CD4-positive, alpha-beta T cell (primary cell): ENCODE measurements around the gene CERS6. TPM values are rescaled to one million over a fixed set of nuclear protein-coding genes. Genes with fewer than 3 reads are reported as not detected.

ENCODE experiments used
- ATAC-seq: fragments of 200-7000 bp; cut with Tn5 transposase; one replicate; pipeline ENCODE4 v1.10.0; 2022; ENCODE audit warnings: mild to moderate bottlenecking; ENCODE audit not compliant: poor library complexity
- CTCF ChIA-PET: fragments of 350-600 bp; sonication (Branson Sonifier 250); formaldehyde crosslinking; loops from one replicate; lab custom pipeline; 2021; ENCODE audit warnings: antibody characterized with exemption, inconsistent platforms; lab: Charles Lee
- POLR2A ChIA-PET: fragments of 350-600 bp; sonication (Branson Sonifier 250); formaldehyde crosslinking; loops from one replicate; lab custom pipeline; 2021; ENCODE audit warnings: antibody characterized with exemption, inconsistent platforms; lab: Charles Lee
- DNase-seq, 14 experiments: peaks; one replicate each; pipeline ENCODE4 v3.0.0-alpha.2; 2013 to 2020; ENCODE audit warnings: mixed read lengths in 2 of 14
- H3K27ac ChIP-seq, 2 donors: one replicate each; pipeline versions ENCODE4 v1.5.1 to v1.7.0; 2013; ENCODE audit warnings: low read length in 2 of 2, low read depth in 1 of 2, mild to moderate bottlenecking in 1 of 2
- H3K27me3 ChIP-seq, 2 experiments: 1 replicate in 1 of 2; 2 replicates in 1 of 2; pipeline versions ENCODE4 v1.6.1 to v1.7.0; 2013; ENCODE audit warnings: low read length in 2 of 2, control low read depth in 1 of 2, mild to moderate bottlenecking in 1 of 2, moderate library complexity in 1 of 2; ENCODE audit not compliant: insufficient read depth in 2 of 2, control insufficient read depth in 1 of 2
- H3K36me3 ChIP-seq: one replicate; pipeline ENCODE4 v1.6.1; 2013; ENCODE audit warnings: low read length, control low read depth; ENCODE audit not compliant: insufficient read depth
- H3K4me1 ChIP-seq: one replicate; pipeline ENCODE4 v1.6.1; 2013; ENCODE audit warnings: low read length, control low read depth; ENCODE audit not compliant: insufficient read depth
- H3K4me3 ChIP-seq: one replicate; pipeline ENCODE4 v1.5.1; 2013; ENCODE audit warnings: mild to moderate bottlenecking, low read length, moderate library complexity
- H3K9me3 ChIP-seq, 2 experiments: 1 replicate in 1 of 2; 2 replicates in 1 of 2; pipeline versions ENCODE4 v1.6.1 to v1.7.0; 2013; ENCODE audit warnings: low read length in 2 of 2, mild to moderate bottlenecking in 2 of 2, control low read depth in 1 of 2, moderate library complexity in 1 of 2; ENCODE audit not compliant: control insufficient read depth in 1 of 2, insufficient read depth in 1 of 2
- H3K27ac Mint-ChIP-seq: one replicate; pipeline ENCODE4 v1.8.0; 2020; ENCODE audit warnings: mixed read lengths
- H3K27me3 Mint-ChIP-seq: one replicate; pipeline ENCODE4 v1.8.0; 2021; ENCODE audit warnings: mixed read lengths
- H3K36me3 Mint-ChIP-seq: one replicate; pipeline ENCODE4 v1.8.0; 2021; ENCODE audit warnings: low read depth, mixed read lengths
- H3K4me1 Mint-ChIP-seq: one replicate; pipeline ENCODE4 v1.8.0; 2021; ENCODE audit warnings: low read depth, mixed read lengths
- H3K4me3 Mint-ChIP-seq: one replicate; pipeline ENCODE4 v1.8.0; 2020; ENCODE audit warnings: mild to moderate bottlenecking, mixed read lengths
- H3K9me3 Mint-ChIP-seq: one replicate; pipeline ENCODE4 v1.8.0; 2020; ENCODE audit warnings: mixed read lengths
- intact Hi-C, 2 experiments: fragments of 100-400 bp; cut with DNase I in 1 of 2; cut with micrococcal nuclease in 1 of 2; formaldehyde crosslinking; loops; one replicate each; pipeline versions ENCODE4 v1.15.1 to v1.9.0; 2023 to 2025; cut with DNase I, micrococcal nuclease
- total RNA-seq, 174 experiments: library from RNA in 2 of 174; stranded (reverse) in 2 of 174; gene quantifications; one replicate each; pipeline ENCODE4 v1.2.3 and lab custom pipeline; 2021 to 2026
- TF ChIP-seq, protein P1 (sequence below): fragments of 200-600 bp; IDR thresholded peaks from one replicate; pipeline ENCODE4 v1.8.0; 2022; ENCODE audit warnings: antibody characterized with exemption, mild to moderate bottlenecking

The CERS6 gene
- total RNA-seq, 2 experiments from 2014 or later: 16.9 to 17.9 TPM

DNA sequence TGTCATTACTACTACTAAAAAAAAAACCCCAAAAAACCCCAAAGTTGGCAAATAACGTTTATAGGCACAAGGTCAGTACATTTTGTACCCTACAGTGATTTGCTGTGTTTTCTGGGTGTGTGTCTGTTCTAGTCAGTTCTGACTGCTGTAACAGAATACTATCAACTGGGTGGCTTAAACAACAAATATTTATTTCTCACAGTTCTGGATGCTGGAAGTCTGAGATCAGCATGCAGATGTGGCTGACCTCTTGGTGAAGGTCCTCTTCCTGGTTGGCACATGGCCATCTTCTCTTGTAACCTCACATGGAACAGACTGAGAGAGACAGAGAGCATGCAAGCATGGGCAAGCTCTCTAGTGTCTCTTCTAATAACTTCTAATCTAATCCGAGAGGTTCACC lies 103.1 kb downstream of the CERS6 start:
- H3K27ac ChIP-seq: no peak overlapping the region
- Mint-ChIP-seq H3K9me3 (peaks cover 4% of the 10 kb centered on the region), H3K36me3 (peaks cover 48% of the 10 kb centered on the region), H3K4me3 (no peak overlapping the region), H3K27ac (no peak overlapping the region), H3K27me3 (no peaks in the 10 kb centered on the region), H3K4me1 (peaks cover 31% of the 10 kb centered on the region)
- intact Hi-C loops: no loop called here
- H3K27me3 ChIP-seq: no peaks in the 10 kb centered on the region
- DNase-seq: no peak
- ChIA-PET CTCF (no interaction called here), POLR2A (no interaction called here)
- peaks cover 10% of the 10 kb centered on the region for H3K36me3 ChIP-seq
- ATAC-seq: no peak
- H3K9me3 ChIP-seq: no peaks in the 10 kb centered on the region
- H3K4me3 ChIP-seq: no peak overlapping the region
- TF ChIP-seq, protein P1, sequence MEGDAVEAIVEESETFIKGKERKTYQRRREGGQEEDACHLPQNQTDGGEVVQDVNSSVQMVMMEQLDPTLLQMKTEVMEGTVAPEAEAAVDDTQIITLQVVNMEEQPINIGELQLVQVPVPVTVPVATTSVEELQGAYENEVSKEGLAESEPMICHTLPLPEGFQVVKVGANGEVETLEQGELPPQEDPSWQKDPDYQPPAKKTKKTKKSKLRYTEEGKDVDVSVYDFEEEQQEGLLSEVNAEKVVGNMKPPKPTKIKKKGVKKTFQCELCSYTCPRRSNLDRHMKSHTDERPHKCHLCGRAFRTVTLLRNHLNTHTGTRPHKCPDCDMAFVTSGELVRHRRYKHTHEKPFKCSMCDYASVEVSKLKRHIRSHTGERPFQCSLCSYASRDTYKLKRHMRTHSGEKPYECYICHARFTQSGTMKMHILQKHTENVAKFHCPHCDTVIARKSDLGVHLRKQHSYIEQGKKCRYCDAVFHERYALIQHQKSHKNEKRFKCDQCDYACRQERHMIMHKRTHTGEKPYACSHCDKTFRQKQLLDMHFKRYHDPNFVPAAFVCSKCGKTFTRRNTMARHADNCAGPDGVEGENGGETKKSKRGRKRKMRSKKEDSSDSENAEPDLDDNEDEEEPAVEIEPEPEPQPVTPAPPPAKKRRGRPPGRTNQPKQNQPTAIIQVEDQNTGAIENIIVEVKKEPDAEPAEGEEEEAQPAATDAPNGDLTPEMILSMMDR: no peak
- H3K4me1 ChIP-seq: no peaks in the 10 kb centered on the region

DNA sequence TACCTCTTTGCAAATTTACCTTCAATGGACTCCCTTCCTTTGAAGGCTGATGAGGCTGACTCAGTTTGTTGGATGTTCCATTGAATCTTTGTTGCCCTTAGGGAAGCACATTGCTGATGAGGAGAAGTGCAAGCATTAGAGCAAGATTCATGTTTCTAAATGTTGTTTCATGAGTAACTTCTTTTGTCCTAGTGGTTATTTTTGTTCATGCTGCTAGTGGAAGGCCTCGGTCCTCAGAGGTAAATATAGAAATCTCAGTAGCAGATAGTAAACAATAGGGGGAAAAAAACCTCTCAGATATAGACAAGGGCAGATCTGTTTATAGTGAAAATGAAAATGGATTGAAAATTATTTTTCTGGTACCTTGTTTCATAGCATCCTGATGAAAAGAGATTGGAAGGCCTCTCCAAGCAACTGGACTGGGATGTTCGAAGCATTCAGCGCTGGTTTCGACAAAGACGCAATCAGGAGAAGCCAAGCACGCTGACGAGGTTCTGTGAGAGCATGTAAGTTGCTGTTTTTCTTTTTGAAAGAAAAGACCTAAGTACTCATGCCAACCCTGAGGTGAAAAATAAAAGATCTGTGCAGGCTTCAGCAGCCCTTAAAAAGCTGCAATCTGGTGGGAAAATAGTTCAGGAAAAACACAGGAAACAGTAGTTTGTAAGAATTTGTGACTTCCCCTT lies 104.9 kb downstream of the CERS6 start:
- no peak overlapping the region for H3K4me3 ChIP-seq
- ChIA-PET CTCF (no interaction called here), POLR2A (no interaction called here)
- no peaks in the 10 kb centered on the region for H3K4me1 ChIP-seq
- no peak for DNase-seq
- H3K27me3 ChIP-seq: no peaks in the 10 kb centered on the region
- peaks cover 54% of the 10 kb centered on the region for H3K36me3 Mint-ChIP-seq
- H3K9me3 ChIP-seq: no peaks in the 10 kb centered on the region
- H3K9me3 Mint-ChIP-seq: peaks cover 4% of the 10 kb centered on the region
- H3K4me3 Mint-ChIP-seq: no peak overlapping the region
- H3K4me1 Mint-ChIP-seq: peaks cover 42% of the 10 kb centered on the region
- no peak overlapping the region for H3K27ac ChIP-seq
- intact Hi-C loops: no loop called here
- no peak overlapping the region for H3K27ac Mint-ChIP-seq
- peaks cover 10% of the 10 kb centered on the region for H3K36me3 ChIP-seq
- TF ChIP-seq, protein P1: no peak
- no peak for ATAC-seq
- H3K27me3 Mint-ChIP-seq: no peaks in the 10 kb centered on the region

DNA sequence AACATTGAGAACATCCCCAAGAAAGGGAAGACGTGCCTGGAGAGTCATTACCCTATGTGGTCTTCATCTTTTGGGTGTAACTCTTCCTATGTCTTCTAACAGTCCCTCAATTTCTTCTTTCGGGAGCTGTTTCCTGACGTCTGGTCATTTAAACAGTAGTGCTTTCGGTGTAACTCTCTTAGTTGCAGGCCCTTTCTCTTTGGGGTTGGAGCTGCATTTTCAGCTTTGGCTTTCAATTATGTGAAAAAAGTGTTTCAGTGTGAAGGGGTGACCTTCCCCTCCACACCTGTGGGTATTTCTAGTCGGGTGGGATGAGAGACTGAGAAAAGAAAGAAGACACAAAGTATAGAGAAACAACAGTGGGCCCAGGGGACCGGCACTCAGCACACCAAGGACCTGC lies 105.9 kb downstream of the CERS6 start:
- Mint-ChIP-seq H3K4me3 (no peak overlapping the region), H3K4me1 (peaks cover 52% of the 10 kb centered on the region), H3K27ac (no peak overlapping the region), H3K27me3 (no peaks in the 10 kb centered on the region), H3K36me3 (peaks cover 58% of the 10 kb centered on the region), H3K9me3 (peaks cover 4% of the 10 kb centered on the region)
- H3K4me3 ChIP-seq: no peak overlapping the region
- H3K27ac ChIP-seq: no peak overlapping the region
- TF ChIP-seq, protein P1: no peak
- H3K27me3 ChIP-seq: no peaks in the 10 kb centered on the region
- no peak for DNase-seq
- H3K36me3 ChIP-seq: peaks cover 10% of the 10 kb centered on the region
- ATAC-seq: no peak
- intact Hi-C loops: no loop called here
- ChIA-PET POLR2A (no interaction called here), CTCF (no interaction called here)
- H3K9me3 ChIP-seq: no peaks in the 10 kb centered on the region
- no peaks in the 10 kb centered on the region for H3K4me1 ChIP-seq
